ENCODE data around the gene RBMS1. TPM values are rescaled to one million over a fixed set of nuclear protein-coding genes. Genes with fewer than 3 reads are reported as not detected.

The RBMS1 gene
- polyA plus RNA-seq, 1 experiment = 107 TPM

DNA sequence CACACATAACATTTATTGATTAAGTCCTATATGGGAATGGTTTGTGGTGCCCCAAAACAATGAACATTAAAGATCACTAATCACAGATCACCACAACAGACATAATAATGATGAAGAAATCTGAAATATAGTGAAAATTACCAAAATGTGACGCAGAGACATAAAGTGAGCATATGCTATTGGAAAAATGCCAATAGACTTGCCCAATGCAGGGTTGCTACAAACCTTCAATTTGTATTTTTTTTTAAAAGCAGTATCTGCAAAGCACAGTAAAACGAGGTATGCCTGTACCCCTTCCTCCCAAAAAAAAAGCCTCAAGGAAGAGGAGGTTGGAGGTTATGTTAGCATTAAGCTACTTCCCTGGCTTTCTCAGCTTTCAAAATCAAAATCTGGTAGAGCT lies 131.1 kb downstream of the RBMS1 start:
- no peak overlapping the region for H3K27ac ChIP-seq (ENCODE audit: low read depth, low read length)
- H3K27me3 ChIP-seq (ENCODE audit: control insufficient read depth, insufficient read depth, low read length) = no peaks in the 10 kb centered on the region
- ChIA-PET POLR2A (no interaction called here), CTCF (interaction anchor here (2.0 kb wide), 1 partner anchor 39 kb away, joined by 8 read pairs; no protein-coding TSS in a partner anchor)
- no peaks in the 10 kb centered on the region for H3K9me3 ChIP-seq (ENCODE audit: control insufficient read depth, insufficient read depth, low read length)
- DNase-seq (ENCODE audit: low read depth, low spot score) = no peak
- TF ChIP-seq, protein P1, sequence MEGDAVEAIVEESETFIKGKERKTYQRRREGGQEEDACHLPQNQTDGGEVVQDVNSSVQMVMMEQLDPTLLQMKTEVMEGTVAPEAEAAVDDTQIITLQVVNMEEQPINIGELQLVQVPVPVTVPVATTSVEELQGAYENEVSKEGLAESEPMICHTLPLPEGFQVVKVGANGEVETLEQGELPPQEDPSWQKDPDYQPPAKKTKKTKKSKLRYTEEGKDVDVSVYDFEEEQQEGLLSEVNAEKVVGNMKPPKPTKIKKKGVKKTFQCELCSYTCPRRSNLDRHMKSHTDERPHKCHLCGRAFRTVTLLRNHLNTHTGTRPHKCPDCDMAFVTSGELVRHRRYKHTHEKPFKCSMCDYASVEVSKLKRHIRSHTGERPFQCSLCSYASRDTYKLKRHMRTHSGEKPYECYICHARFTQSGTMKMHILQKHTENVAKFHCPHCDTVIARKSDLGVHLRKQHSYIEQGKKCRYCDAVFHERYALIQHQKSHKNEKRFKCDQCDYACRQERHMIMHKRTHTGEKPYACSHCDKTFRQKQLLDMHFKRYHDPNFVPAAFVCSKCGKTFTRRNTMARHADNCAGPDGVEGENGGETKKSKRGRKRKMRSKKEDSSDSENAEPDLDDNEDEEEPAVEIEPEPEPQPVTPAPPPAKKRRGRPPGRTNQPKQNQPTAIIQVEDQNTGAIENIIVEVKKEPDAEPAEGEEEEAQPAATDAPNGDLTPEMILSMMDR (IDR thresholded peaks at IDR 0.05; ENCODE audit: low read depth, low read length) = no peak
- H3K4me3 ChIP-seq (ENCODE audit: low read depth, low read length) = no peak overlapping the region

DNA sequence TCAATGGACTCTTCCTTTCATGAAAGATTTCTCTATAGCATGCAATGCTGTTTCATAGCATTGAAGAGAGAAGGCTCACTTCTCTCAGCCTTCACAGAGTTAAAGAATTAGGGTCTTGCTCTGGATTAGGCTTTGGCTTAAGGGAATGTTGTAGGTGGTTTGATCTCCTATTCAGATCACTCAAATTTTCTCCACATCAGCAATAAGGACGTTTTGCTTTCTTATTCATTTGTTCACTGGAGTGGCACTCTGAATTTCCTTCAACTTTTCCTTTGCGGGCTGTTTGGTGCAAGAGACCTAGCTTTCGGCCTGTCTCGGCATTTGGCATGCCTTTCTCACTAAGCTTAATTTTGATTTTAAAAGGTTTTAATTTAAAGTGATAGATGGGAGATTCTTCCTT lies 131.6 kb downstream of the RBMS1 start:
- ChIA-PET POLR2A (no interaction called here), CTCF (interaction anchor here (0.6 kb wide), 1 partner anchor 642 kb away, joined by 3 read pairs; no protein-coding TSS in a partner anchor)
- no peak for DNase-seq (ENCODE audit: low read depth, low spot score)

DNA sequence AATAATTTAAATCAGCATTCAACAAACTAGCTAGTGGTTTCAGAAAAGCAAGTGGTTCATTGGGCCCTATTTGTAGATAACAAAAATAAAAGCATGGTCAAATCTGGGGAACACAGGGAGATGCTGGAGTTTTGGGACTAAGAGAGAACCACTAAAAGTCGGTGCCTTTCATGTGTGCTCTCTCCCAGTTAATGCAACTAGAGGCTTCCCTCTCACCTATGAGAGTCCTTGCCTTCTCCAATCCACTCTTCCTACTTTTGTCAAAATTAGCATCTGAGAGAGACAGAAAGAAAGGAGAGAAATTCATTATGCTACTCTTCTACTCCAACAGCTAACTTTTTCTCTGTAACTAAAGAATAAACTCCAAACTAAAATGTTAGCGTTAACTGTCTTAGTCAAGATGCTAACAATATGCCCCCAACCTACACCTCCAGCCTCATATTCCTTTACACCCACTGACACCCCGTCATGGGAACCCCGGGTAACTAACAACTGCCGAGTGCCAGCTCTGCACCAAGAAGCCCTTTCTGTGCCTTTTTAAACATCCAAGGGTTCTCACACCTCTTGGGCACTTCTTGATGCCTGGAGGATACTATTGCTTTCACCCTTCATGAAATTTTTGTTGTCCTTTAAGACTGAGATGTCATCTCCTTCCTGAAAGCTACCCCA lies 133.4 kb downstream of the RBMS1 start:
- ChIA-PET CTCF (interaction anchor here (0.9 to 2.7 kb wide), 2 partner anchors 36 to 45 kb away, joined by 3 to 12 read pairs; no protein-coding TSS in a partner anchor), POLR2A (no interaction called here)
- no peaks in the 10 kb centered on the region for H3K27me3 ChIP-seq (ENCODE audit: control insufficient read depth, insufficient read depth, low read length)
- TF ChIP-seq, protein P1 (IDR thresholded peaks at IDR 0.05; ENCODE audit: low read depth, low read length) = no peak
- no peaks in the 10 kb centered on the region for H3K9me3 ChIP-seq (ENCODE audit: control insufficient read depth, insufficient read depth, low read length)
- H3K4me3 ChIP-seq (ENCODE audit: low read depth, low read length) = no peak overlapping the region
- no peak for DNase-seq (ENCODE audit: low read depth, low spot score)
- no peak overlapping the region for H3K27ac ChIP-seq (ENCODE audit: low read depth, low read length)

More for the DNA sequence above, 131.6 kb downstream of the RBMS1 start:
- Histone ChIP-seq H3K27me3 (ENCODE audit: control insufficient read depth, insufficient read depth, low read length) (no peaks in the 10 kb centered on the region), H3K4me3 (ENCODE audit: low read depth, low read length) (no peak overlapping the region), H3K9me3 (ENCODE audit: control insufficient read depth, insufficient read depth, low read length) (no peaks in the 10 kb centered on the region), H3K27ac (ENCODE audit: low read depth, low read length) (no peak overlapping the region)
- TF ChIP-seq, protein P1 (IDR thresholded peaks at IDR 0.05; ENCODE audit: low read depth, low read length) = no peak

DNA sequence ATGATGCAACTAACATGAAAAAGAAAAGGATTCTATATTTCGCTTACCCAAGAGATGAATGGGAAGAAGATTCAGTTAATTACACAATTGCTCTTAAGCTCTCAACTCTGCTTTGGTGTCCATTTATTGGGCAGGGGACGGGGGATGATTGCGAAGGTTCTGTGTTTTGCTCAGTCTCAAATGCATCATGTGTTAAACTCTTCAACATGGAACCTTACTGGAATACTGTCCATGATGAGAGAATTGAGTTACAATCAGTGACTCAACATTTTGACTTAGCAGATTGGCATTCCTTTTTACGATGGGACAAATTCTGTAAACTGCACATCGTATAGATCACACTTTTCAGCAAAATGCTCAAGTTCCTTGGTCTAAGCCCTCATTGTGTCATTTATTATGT lies 135.6 kb downstream of the RBMS1 start:
- TF ChIP-seq, protein P1 (IDR thresholded peaks at IDR 0.05; ENCODE audit: low read depth, low read length) = no peak
- no peak for DNase-seq (ENCODE audit: low read depth, low spot score)
- H3K9me3 ChIP-seq (ENCODE audit: control insufficient read depth, insufficient read depth, low read length) = no peaks in the 10 kb centered on the region
- CTCF ChIA-PET = interaction anchor here (2.7 kb wide), 1 partner anchor 34 kb away, joined by 12 read pairs; no protein-coding TSS in a partner anchor
- H3K27ac ChIP-seq (ENCODE audit: low read depth, low read length) = no peak overlapping the region
- POLR2A ChIA-PET = no interaction called here
- no peak overlapping the region for H3K4me3 ChIP-seq (ENCODE audit: low read depth, low read length)
- no peaks in the 10 kb centered on the region for H3K27me3 ChIP-seq (ENCODE audit: control insufficient read depth, insufficient read depth, low read length)

DNA sequence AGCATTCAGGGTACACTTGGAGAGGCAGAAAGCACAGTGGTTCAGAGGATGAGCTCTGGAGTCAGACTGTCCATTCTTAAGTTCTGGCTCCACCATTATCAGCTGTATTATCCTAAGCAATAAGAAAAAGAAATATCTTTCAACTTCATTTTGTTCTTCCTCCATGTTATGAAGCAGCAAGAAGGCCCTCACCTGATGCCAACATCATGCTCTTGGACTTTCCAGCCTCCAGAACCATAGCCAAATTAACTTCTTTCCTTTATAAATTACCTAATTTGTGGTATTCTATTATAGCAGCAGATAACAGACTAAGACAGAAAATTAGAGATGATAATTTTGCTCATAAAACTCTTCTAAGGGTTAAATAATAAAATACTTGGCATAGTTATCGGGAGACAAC lies 137.1 kb downstream of the RBMS1 start:
- DNase-seq (ENCODE audit: low read depth, low spot score) = no peak
- Histone ChIP-seq H3K27me3 (ENCODE audit: control insufficient read depth, insufficient read depth, low read length) (no peaks in the 10 kb centered on the region), H3K27ac (ENCODE audit: low read depth, low read length) (no peak overlapping the region), H3K9me3 (ENCODE audit: control insufficient read depth, insufficient read depth, low read length) (no peaks in the 10 kb centered on the region), H3K4me3 (ENCODE audit: low read depth, low read length) (no peak overlapping the region)
- CTCF ChIA-PET = no interaction called here
- POLR2A ChIA-PET = no interaction called here
- TF ChIP-seq, protein P1 (IDR thresholded peaks at IDR 0.05; ENCODE audit: low read depth, low read length) = no peak
